ENCODE data around the gene MOBP. TPM values are rescaled to one million over a fixed set of nuclear protein-coding genes. Genes with fewer than 3 reads are reported as not detected.

The MOBP gene
- total RNA-seq, 1 experiment from 2014 or later, result not detected

GRCh38 chr3:39445927-39446326 is 21.6 kb upstream of the MOBP start:
- Histone ChIP-seq H3K9ac (ENCODE audit: low read length) (no peak overlapping the region), H3K4me2 (ENCODE audit: low read length) (no peak overlapping the region), H3K4me1 (ENCODE audit: control insufficient read depth in 1 of 2, insufficient read depth in 2 of 2, low read length in 2 of 2) (0 out of 4 replicates have a peak, but pooled peaks cover 0 to 2% of the 10 kb centered on the region in 2 experiments), H3K9me3 (ENCODE audit: control insufficient read depth in 1 of 2, insufficient read depth in 1 of 2, low read depth in 1 of 2, low read length in 2 of 2) (no peaks in the 10 kb centered on the region), H3K27me3 (ENCODE audit: insufficient read depth, low read length) (no peaks in the 10 kb centered on the region), H3K36me3 (ENCODE audit: control insufficient read depth in 1 of 2, insufficient read depth in 2 of 2, low read length in 2 of 2) (no peaks in the 10 kb centered on the region), H3K4me3 (replicated peaks in 1 of 2; ENCODE audit: low read depth in 1 of 2, low read length in 2 of 2) (no peak overlapping the region), H3K79me2 (ENCODE audit: insufficient read depth, low read length) (no peaks in the 10 kb centered on the region), H3K27ac (ENCODE audit: low read depth, low read length) (no peak overlapping the region), H2AFZ (ENCODE audit: low read depth, low read length, poor library complexity, severe bottlenecking) (no peak overlapping the region), H4K20me1 (ENCODE audit: insufficient read depth) (no peaks in the 10 kb centered on the region), H3K9me2 (ENCODE audit: insufficient read depth) (no peaks in the 10 kb centered on the region)
- TF ChIP-seq CBX3 (IDR thresholded peaks at IDR 0.05; ENCODE audit: low read depth), result no peak
- DNase-seq (ENCODE audit: low read depth, low spot score) (no peak), ATAC-seq (no peak)
- intact Hi-C loops (cut with micrococcal nuclease), result loop anchor here (5.0 kb wide), 1 partner anchor 731 kb away; no protein-coding TSS in a partner anchor
- ChIA-PET POLR2A (no interaction called here), CTCF (interaction anchor here (0.9 to 2.9 kb wide), 3 partner anchors 29 to 52 kb away, joined by 3 to 35 read pairs (median 4); no protein-coding TSS in a partner anchor), RAD21 (ENCODE audit: low non-redundant PET in 1 of 2, low total read pairs in 2 of 2, uncharacterized antibody in 2 of 2, unreplicated experiment in 2 of 2) (no interaction called here)
- no TSS peak for BruUV-seq (replicated peaks)

GRCh38 chr3:39446444-39446843 is 21.0 kb upstream of the MOBP start:
- Histone ChIP-seq H3K36me3 (ENCODE audit: control insufficient read depth in 1 of 2, insufficient read depth in 2 of 2, low read length in 2 of 2) (no peaks in the 10 kb centered on the region), H3K27me3 (ENCODE audit: insufficient read depth, low read length) (no peaks in the 10 kb centered on the region), H3K27ac (ENCODE audit: low read depth, low read length) (no peak overlapping the region), H2AFZ (ENCODE audit: low read depth, low read length, poor library complexity, severe bottlenecking) (no peak overlapping the region), H3K4me1 (ENCODE audit: control insufficient read depth in 1 of 2, insufficient read depth in 2 of 2, low read length in 2 of 2) (0 out of 4 replicates have a peak, but pooled peaks cover 0 to 2% of the 10 kb centered on the region in 2 experiments), H4K20me1 (ENCODE audit: insufficient read depth) (no peaks in the 10 kb centered on the region), H3K9ac (ENCODE audit: low read length) (no peak overlapping the region), H3K9me3 (ENCODE audit: control insufficient read depth in 1 of 2, insufficient read depth in 1 of 2, low read depth in 1 of 2, low read length in 2 of 2) (no peaks in the 10 kb centered on the region), H3K9me2 (ENCODE audit: insufficient read depth) (no peaks in the 10 kb centered on the region), H3K4me2 (ENCODE audit: low read length) (no peak overlapping the region), H3K79me2 (ENCODE audit: insufficient read depth, low read length) (no peaks in the 10 kb centered on the region), H3K4me3 (replicated peaks in 1 of 2; ENCODE audit: low read depth in 1 of 2, low read length in 2 of 2) (no peak overlapping the region)
- ATAC-seq (no peak), DNase-seq (ENCODE audit: low read depth, low spot score) (no peak)
- TF ChIP-seq EZH2phosphoT487 (IDR thresholded peaks at IDR 0.05; ENCODE audit: borderline replicate concordance) (no peak), EZH2 (IDR thresholded peaks at IDR 0.05) (no peak), MAX (IDR thresholded peaks at IDR 0.05) (no peak), RAD21 (IDR thresholded peaks at IDR 0.05; ENCODE audit: low read depth) (no peak), FOSL1 (IDR thresholded peaks at IDR 0.05; ENCODE audit: low read depth) (no peak), ZFX (IDR thresholded peaks at IDR 0.05) (no peak), REST (IDR thresholded peaks at IDR 0.05; ENCODE audit: low read depth) (no peak), TCF7L2 (IDR thresholded peaks at IDR 0.05; ENCODE audit: borderline replicate concordance, extremely low read depth, insufficient read depth, insufficient read length) (no peak), SP1 (IDR thresholded peaks at IDR 0.05; ENCODE audit: low read depth) (no peak), SIN3A (IDR thresholded peaks at IDR 0.05; ENCODE audit: low read depth) (no peak), CBX3 (IDR thresholded peaks at IDR 0.05; ENCODE audit: low read depth) (no peak)
- intact Hi-C loops (cut with micrococcal nuclease), result loop anchor here (5.0 kb wide), 1 partner anchor 731 kb away; no protein-coding TSS in a partner anchor
- POLR2A ChIA-PET, result no interaction called here
- BruUV-seq (replicated peaks), result no TSS peak
- RAD21 ChIA-PET (ENCODE audit: low non-redundant PET in 1 of 2, low total read pairs in 2 of 2, uncharacterized antibody in 2 of 2, unreplicated experiment in 2 of 2), result interaction anchor here in 1 of 2 experiments (1.5 kb wide), 1 partner anchor 52 kb away, joined by 5 read pairs; no protein-coding TSS in a partner anchor
- CTCF ChIA-PET, result interaction anchor here (0.9 to 2.9 kb wide), 4 partner anchors 15 to 52 kb away, joined by 3 to 35 read pairs (median 4); no protein-coding TSS in a partner anchor
